ENCODE data around the gene GFER. TPM values are rescaled to one million over a fixed set of nuclear protein-coding genes. Genes with fewer than 3 reads are reported as not detected.

Gene GFER
- total RNA-seq, 1 experiment from 2014 or later = 17.0 TPM

- peaks cover 23% of the 10 kb centered on the region for H3K36me3 ChIP-seq (ENCODE audit: insufficient read depth, low read length)
- peaks cover 36% of the 10 kb centered on the region for H3K4me1 ChIP-seq (ENCODE audit: low read length)
- H3K9ac ChIP-seq (ENCODE audit: low read length) = peak within 1 kb of the TSS; percentile 98
- H3K27ac ChIP-seq (ENCODE audit: low read length) = no peak within 1 kb of the TSS; the same call in 1 of the 2 replicates
- H3K79me2 ChIP-seq (ENCODE audit: low read length) = peaks cover 38% of the 10 kb centered on the region
- no peaks in the 10 kb centered on the region for H3K9me2 ChIP-seq (replicated peaks; ENCODE audit: insufficient read depth, low read length)
- peak within 1 kb of the TSS; percentile 73 for H3K4me2 ChIP-seq (ENCODE audit: low read depth, low read length, poor library complexity, severe bottlenecking)
- no peaks in the 10 kb centered on the region for H3K9me3 ChIP-seq (ENCODE audit: low read length)
- no peaks in the 10 kb centered on the region for H3K27me3 ChIP-seq (ENCODE audit: low read length)
- H2AFZ ChIP-seq (ENCODE audit: low read length) = no peak within 1 kb of the TSS
- peak within 1 kb of the TSS; percentile 81 for H3K4me3 ChIP-seq (ENCODE audit: low read length)
- DNase-seq = no peak
- peaks cover 19% of the 10 kb centered on the region for H4K20me1 ChIP-seq (ENCODE audit: insufficient read depth, low read depth, low read length)
Measured at GRCh38 chr16:1966460-1966859, 17.5 kb upstream of the GFER start, which contains the start of gene RNF151. Gene RNF151 (plus strand): TSS chr16:1966856. CDS start chr16:1966882, 26 bp downstream.

- Histone ChIP-seq H3K79me2 (ENCODE audit: low read length) (peaks cover 48% of the 10 kb centered on the region), H3K27me3 (ENCODE audit: low read length) (no peaks in the 10 kb centered on the region), H4K20me1 (ENCODE audit: insufficient read depth, low read depth, low read length) (peaks cover 11% of the 10 kb centered on the region), H3K4me3 (ENCODE audit: low read length) (no peak overlapping the region), H3K4me2 (ENCODE audit: low read depth, low read length, poor library complexity, severe bottlenecking) (no peak overlapping the region), H3K36me3 (ENCODE audit: insufficient read depth, low read length) (peaks cover 10% of the 10 kb centered on the region), H3K9me3 (ENCODE audit: low read length) (no peaks in the 10 kb centered on the region), H3K4me1 (ENCODE audit: low read length) (peaks cover 26% of the 10 kb centered on the region), H3K9me2 (replicated peaks; ENCODE audit: insufficient read depth, low read length) (no peaks in the 10 kb centered on the region), H3K27ac (ENCODE audit: low read length) (no peak overlapping the region), H2AFZ (ENCODE audit: low read length) (no peak overlapping the region), H3K9ac (ENCODE audit: low read length) (no peak overlapping the region)
- no peak for DNase-seq
Measured at GRCh38 chr16:1968146-1968953, 15.6 kb upstream of the GFER start.

DNA sequence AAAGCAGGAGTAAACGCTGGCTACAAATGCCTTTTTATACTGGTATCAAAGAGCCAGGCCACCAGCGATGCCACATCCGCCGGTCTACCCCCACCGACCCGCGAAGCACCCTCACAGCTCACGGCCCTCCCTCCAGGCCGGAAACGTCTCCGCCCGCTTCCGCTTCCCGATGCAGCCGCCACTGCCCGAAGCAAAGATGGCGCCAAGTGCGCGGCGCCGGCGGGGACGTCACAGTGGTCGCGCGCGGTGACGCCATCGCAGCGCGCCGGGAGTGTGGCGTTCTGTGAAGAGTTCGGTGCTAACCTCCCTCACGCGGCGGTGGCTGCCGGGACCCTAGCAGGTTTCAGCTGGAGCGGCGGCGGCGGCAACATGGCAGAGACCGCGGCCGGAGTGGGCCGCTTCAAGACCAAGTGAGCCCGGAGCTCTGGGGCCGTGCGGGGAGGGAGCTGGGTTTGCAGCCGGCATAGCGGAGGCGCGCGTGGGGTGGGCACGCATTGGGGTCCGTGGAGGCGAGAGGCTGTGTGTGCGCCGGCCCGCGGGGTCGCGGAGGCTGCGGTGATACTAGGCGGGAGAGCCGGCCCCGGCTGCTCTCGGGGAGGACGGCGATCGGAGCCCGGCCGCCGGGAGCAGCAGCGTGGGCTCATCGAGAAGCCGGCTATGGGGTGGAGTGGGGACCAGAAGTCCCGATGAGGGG lies 12.1 kb upstream of the GFER start, which contains the start of gene TBL3:
TBL3 (plus strand) TSS at position 258 of the 694 bp plus-strand sequence; CDS start at position 370, 112 bp downstream.
- Histone ChIP-seq H3K4me3 (ENCODE audit: low read length) (peak within 1 kb of the TSS; percentile 94), H3K4me1 (ENCODE audit: low read length) (peaks cover 21% of the 10 kb centered on the region), H3K9ac (ENCODE audit: low read length) (peak within 1 kb of the TSS; percentile 100), H3K79me2 (ENCODE audit: low read length) (peaks cover 29% of the 10 kb centered on the region), H3K9me2 (replicated peaks; ENCODE audit: insufficient read depth, low read length) (no peaks in the 10 kb centered on the region), H3K4me2 (ENCODE audit: low read depth, low read length, poor library complexity, severe bottlenecking) (peak within 1 kb of the TSS; percentile 97), H3K27ac (ENCODE audit: low read length) (peak within 1 kb of the TSS; percentile 81), H4K20me1 (ENCODE audit: insufficient read depth, low read depth, low read length) (no peaks in the 10 kb centered on the region; the same call in 1 of the 2 replicates), H2AFZ (ENCODE audit: low read length) (peak within 1 kb of the TSS; percentile 79; the same call in 1 of the 2 replicates), H3K27me3 (ENCODE audit: low read length) (no peaks in the 10 kb centered on the region), H3K9me3 (ENCODE audit: low read length) (no peaks in the 10 kb centered on the region), H3K36me3 (ENCODE audit: insufficient read depth, low read length) (no peaks in the 10 kb centered on the region)
- peak; percentile 98 for DNase-seq

GRCh38 chr16:1972490-1972877 lies 11.5 kb upstream of the GFER start:
- H3K27ac ChIP-seq (ENCODE audit: low read length) = no peak overlapping the region
- H2AFZ ChIP-seq (ENCODE audit: low read length) = no peak overlapping the region
- no peaks in the 10 kb centered on the region for H3K9me3 ChIP-seq (ENCODE audit: low read length)
- H3K4me3 ChIP-seq (ENCODE audit: low read length) = peak overlapping the region; percentile 94
- H3K36me3 ChIP-seq (ENCODE audit: insufficient read depth, low read length) = no peaks in the 10 kb centered on the region
- H3K79me2 ChIP-seq (ENCODE audit: low read length) = peaks cover 29% of the 10 kb centered on the region
- H3K9me2 ChIP-seq (replicated peaks; ENCODE audit: insufficient read depth, low read length) = no peaks in the 10 kb centered on the region
- peak; percentile 50 for DNase-seq
- H3K4me2 ChIP-seq (ENCODE audit: low read depth, low read length, poor library complexity, severe bottlenecking) = peak overlapping the region; percentile 97
- H3K4me1 ChIP-seq (ENCODE audit: low read length) = peaks cover 21% of the 10 kb centered on the region
- peak overlapping the region; percentile 100 for H3K9ac ChIP-seq (ENCODE audit: low read length)
- H4K20me1 ChIP-seq (ENCODE audit: insufficient read depth, low read depth, low read length) = no peaks in the 10 kb centered on the region; the same call in 1 of the 2 replicates
- no peaks in the 10 kb centered on the region for H3K27me3 ChIP-seq (ENCODE audit: low read length)

GRCh38 chr16:1973461-1974156 lies 10.4 kb upstream of the GFER start:
- H3K4me2 ChIP-seq (ENCODE audit: low read depth, low read length, poor library complexity, severe bottlenecking) = peak overlapping the region; percentile 97
- H3K9me3 ChIP-seq (ENCODE audit: low read length) = no peaks in the 10 kb centered on the region
- peaks cover 21% of the 10 kb centered on the region for H3K4me1 ChIP-seq (ENCODE audit: low read length)
- H3K27me3 ChIP-seq (ENCODE audit: low read length) = no peaks in the 10 kb centered on the region
- H3K36me3 ChIP-seq (ENCODE audit: insufficient read depth, low read length) = peaks cover 2% of the 10 kb centered on the region; the same call in 1 of the 2 replicates
- peak overlapping the region; percentile 94; the same call in 1 of the 2 replicates for H3K4me3 ChIP-seq (ENCODE audit: low read length)
- H3K27ac ChIP-seq (ENCODE audit: low read length) = no peak overlapping the region
- no peaks in the 10 kb centered on the region; the same call in 1 of the 2 replicates for H4K20me1 ChIP-seq (ENCODE audit: insufficient read depth, low read depth, low read length)
- H2AFZ ChIP-seq (ENCODE audit: low read length) = no peak overlapping the region
- no peak for DNase-seq
- H3K79me2 ChIP-seq (ENCODE audit: low read length) = peaks cover 29% of the 10 kb centered on the region
- H3K9me2 ChIP-seq (replicated peaks; ENCODE audit: insufficient read depth, low read length) = no peaks in the 10 kb centered on the region
- peak overlapping the region; percentile 100 for H3K9ac ChIP-seq (ENCODE audit: low read length)

GRCh38 chr16:1974157-1975070 lies 9.6 kb upstream of the GFER start:
- peaks cover 2% of the 10 kb centered on the region; the same call in 1 of the 2 replicates for H3K36me3 ChIP-seq (ENCODE audit: insufficient read depth, low read length)
- no peaks in the 10 kb centered on the region; the same call in 1 of the 2 replicates for H4K20me1 ChIP-seq (ENCODE audit: insufficient read depth, low read depth, low read length)
- H3K9me2 ChIP-seq (replicated peaks; ENCODE audit: insufficient read depth, low read length) = no peaks in the 10 kb centered on the region
- no peak overlapping the region for H3K27ac ChIP-seq (ENCODE audit: low read length)
- no peak overlapping the region for H3K9ac ChIP-seq (ENCODE audit: low read length)
- H3K4me1 ChIP-seq (ENCODE audit: low read length) = peaks cover 21% of the 10 kb centered on the region
- peaks cover 29% of the 10 kb centered on the region for H3K79me2 ChIP-seq (ENCODE audit: low read length)
- H3K4me2 ChIP-seq (ENCODE audit: low read depth, low read length, poor library complexity, severe bottlenecking) = no peak overlapping the region
- H3K9me3 ChIP-seq (ENCODE audit: low read length) = no peaks in the 10 kb centered on the region
- no peak overlapping the region for H3K4me3 ChIP-seq (ENCODE audit: low read length)
- no peak overlapping the region for H2AFZ ChIP-seq (ENCODE audit: low read length)
- H3K27me3 ChIP-seq (ENCODE audit: low read length) = no peaks in the 10 kb centered on the region
- no peak for DNase-seq

GRCh38 chr16:1975432-1976215 lies 8.4 kb upstream of the GFER start:
- DNase-seq = no peak
- peaks cover 29% of the 10 kb centered on the region for H3K79me2 ChIP-seq (ENCODE audit: low read length)
- no peaks in the 10 kb centered on the region for H3K27me3 ChIP-seq (ENCODE audit: low read length)
- no peak overlapping the region for H2AFZ ChIP-seq (ENCODE audit: low read length)
- no peaks in the 10 kb centered on the region; the same call in 1 of the 2 replicates for H4K20me1 ChIP-seq (ENCODE audit: insufficient read depth, low read depth, low read length)
- H3K9me3 ChIP-seq (ENCODE audit: low read length) = no peaks in the 10 kb centered on the region
- H3K36me3 ChIP-seq (ENCODE audit: insufficient read depth, low read length) = peaks cover 2% of the 10 kb centered on the region; the same call in 1 of the 2 replicates
- no peak overlapping the region for H3K4me2 ChIP-seq (ENCODE audit: low read depth, low read length, poor library complexity, severe bottlenecking)
- no peaks in the 10 kb centered on the region for H3K9me2 ChIP-seq (replicated peaks; ENCODE audit: insufficient read depth, low read length)
- H3K9ac ChIP-seq (ENCODE audit: low read length) = no peak overlapping the region
- H3K4me3 ChIP-seq (ENCODE audit: low read length) = no peak overlapping the region
- no peak overlapping the region for H3K27ac ChIP-seq (ENCODE audit: low read length)
- peaks cover 21% of the 10 kb centered on the region for H3K4me1 ChIP-seq (ENCODE audit: low read length)

Data from Karpas-422 (cell line).